Fibroblast of lung (primary cell): ENCODE data around the gene ZSCAN30. TPM values are rescaled to one million over a fixed set of nuclear protein-coding genes. Genes with fewer than 3 reads are reported as not detected.

Experiments
- DNase-seq, 2 donors: peaks; one replicate each; pipeline versions ENCODE4 v3.0.0 to v3.0.0-alpha.2; 2010; ENCODE audit warnings: low read depth in 2 of 2
- H2AFZ ChIP-seq: 2 replicates; pipeline ENCODE4 v1.5.1; 2012; ENCODE audit warnings: low read length, control low read depth, inconsistent platforms
- H3K27ac ChIP-seq: 2 replicates; pipeline ENCODE4 v1.5.1; 2011; ENCODE audit warnings: low read length, control low read depth; ENCODE audit not compliant: insufficient read depth
- H3K27me3 ChIP-seq: 2 replicates; pipeline ENCODE4 v1.5.1; 2011; ENCODE audit warnings: mild to moderate bottlenecking, low read length; ENCODE audit not compliant: control insufficient read depth, insufficient read depth
- H3K36me3 ChIP-seq: 2 replicates; pipeline ENCODE4 v1.5.1; 2011; ENCODE audit warnings: low read length; ENCODE audit not compliant: control insufficient read depth, insufficient read depth
- H3K4me1 ChIP-seq: 2 replicates; pipeline ENCODE4 v1.5.1; 2011; ENCODE audit warnings: low read length; ENCODE audit not compliant: control insufficient read depth, insufficient read depth; ENCODE audit errors: extremely low read depth
- H3K4me2 ChIP-seq: 2 replicates; pipeline ENCODE4 v1.5.1; 2011; ENCODE audit warnings: low read length, control low read depth; ENCODE audit not compliant: insufficient read depth; ENCODE audit errors: extremely low read depth
- H3K4me3 ChIP-seq, 4 experiments: fragments of 200-600 bp in 1 of 4; sonication (generic) in 1 of 4; replicated peaks in 1 of 4; 2 replicates each; pipeline ENCODE4 v1.5.1; 2011 to 2016; ENCODE audit warnings: low read length in 4 of 4, low read depth in 3 of 4, mild to moderate bottlenecking in 3 of 4, control low read depth in 2 of 4, inconsistent platforms in 1 of 4, mixed read lengths in 1 of 4; ENCODE audit not compliant: insufficient read depth in 1 of 4; ENCODE audit errors: control extremely low read depth in 1 of 4
- H3K79me2 ChIP-seq: 2 replicates; pipeline ENCODE4 v1.5.1; 2012; ENCODE audit warnings: mild to moderate bottlenecking, low read length, inconsistent platforms; ENCODE audit not compliant: control insufficient read depth, insufficient read depth
- H3K9ac ChIP-seq: 2 replicates; pipeline ENCODE4 v1.5.1; 2011; ENCODE audit warnings: mild to moderate bottlenecking, low read length, control low read depth; ENCODE audit not compliant: insufficient read depth
- H3K9me3 ChIP-seq: 2 replicates; pipeline ENCODE4 v1.5.1; 2012; ENCODE audit warnings: low read depth, low read length; ENCODE audit not compliant: control insufficient read depth, insufficient read depth
- H4K20me1 ChIP-seq: 2 replicates; pipeline ENCODE4 v1.5.1; 2011; ENCODE audit warnings: low read length; ENCODE audit not compliant: control insufficient read depth, insufficient read depth; ENCODE audit errors: extremely low read depth
- EZH2 ChIP-seq: IDR thresholded peaks from 2 replicates; pipeline ENCODE4 v1.5.1; 2012; ENCODE audit warnings: low read length, control low read depth, mild to moderate bottlenecking; ENCODE audit errors: missing control alignments
- polyA plus RNA-seq, 2 donors: library from polyadenylated mRNA; depleted of rRNA in 1 of 2; stranded (reverse) in 1 of 2; unstranded in 1 of 2; fragments of >200 nt; gene quantifications; 2 replicates each; pipeline ENCODE4 v1.2.1, GENCODE V29; 2011 to 2012; ENCODE audit warnings: missing spikeins in 1 of 2
- total RNA-seq: library from RNA; depleted of rRNA; stranded (reverse); fragments of >200 nt; gene quantifications from 2 replicates; pipeline ENCODE4 v1.2.1, GENCODE V29; 2014
- TF ChIP-seq, protein P1 (sequence below), 2 donors: IDR thresholded peaks in 1 of 2; conservative IDR thresholded peaks in 1 of 2; 1 replicate in 1 of 2; 2 replicates in 1 of 2; pipeline ENCODE4 v1.5.1; 2011 to 2012; ENCODE audit warnings: low read length in 2 of 2, control low read depth in 1 of 2, inconsistent platforms in 1 of 2, low read depth in 1 of 2, mild to moderate bottlenecking in 1 of 2

ZSCAN30 gene
- total and polyA plus RNA-seq, 2 donors (not counting 1 experiment from before 2014, with no cell fraction given), result 12.9 to 29.2 TPM

DNA sequence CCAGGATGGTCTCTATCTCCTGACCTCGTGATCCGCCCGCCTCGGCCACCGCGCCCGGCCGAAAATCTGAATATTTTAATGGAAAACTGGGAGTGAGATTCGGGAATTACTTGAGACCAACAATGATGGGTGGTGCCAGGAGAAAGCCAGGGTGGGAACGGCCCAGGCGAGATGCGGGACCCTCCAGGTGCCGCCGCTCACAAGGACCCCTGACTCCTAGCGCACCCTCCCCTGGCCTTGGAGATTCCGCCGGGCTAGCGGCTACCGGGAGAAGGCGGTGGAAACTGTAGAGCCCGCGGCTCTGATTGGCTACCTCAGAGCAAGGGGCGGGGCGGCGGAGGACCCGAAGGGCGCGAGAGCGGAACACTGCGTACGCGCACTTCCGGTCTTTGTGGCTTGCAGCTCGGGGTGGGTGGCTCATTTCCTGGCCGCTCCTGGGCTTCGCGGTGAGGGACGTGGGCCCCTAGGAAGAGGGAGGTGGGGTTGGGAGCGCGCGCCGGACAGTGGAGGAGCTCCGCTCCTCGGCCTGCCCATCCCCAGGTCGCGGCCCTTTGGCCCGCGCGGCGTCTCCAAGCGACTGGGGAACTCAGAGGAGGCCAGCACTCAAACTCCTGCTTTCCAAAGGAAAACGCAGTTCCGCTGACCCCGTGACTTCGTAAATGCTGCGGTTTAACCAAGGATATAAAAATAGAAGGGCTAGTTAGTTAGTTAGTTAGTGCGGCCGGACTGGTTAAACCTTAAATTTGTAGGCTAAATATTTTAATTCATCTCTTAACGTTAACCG lies 49.2 kb downstream of the ZSCAN30 start, which contains the start of gene ZNF397:
ZNF397 (plus strand) TSS at position 371 of the 784 bp plus-strand sequence. CDS start 1,437 bp downstream, outside the sequence.
- peak within 1 kb of the TSS; percentile 94 for H3K4me2 ChIP-seq

DNA sequence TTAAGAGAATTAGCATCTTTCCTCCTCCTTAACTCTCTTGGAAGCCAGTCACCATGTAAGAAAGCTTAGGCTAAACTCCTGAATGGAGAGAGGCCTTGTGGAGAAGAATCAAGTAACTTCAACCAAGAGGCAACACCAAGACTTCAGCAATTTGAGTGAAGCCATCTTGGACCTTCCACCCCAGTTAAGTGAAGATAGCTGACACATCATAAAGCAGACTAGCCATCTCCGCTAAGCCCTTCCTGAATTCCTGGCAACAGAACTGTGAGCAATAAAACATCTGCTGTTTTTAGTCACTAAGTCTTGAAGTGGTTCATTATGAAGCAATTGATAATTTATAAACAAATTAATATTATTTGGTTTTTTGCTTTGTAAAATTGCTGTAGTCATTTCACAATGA lies 50.7 kb downstream of the ZSCAN30 start:
- H3K4me1 ChIP-seq, result no peaks in the 10 kb centered on the region

More for the DNA sequence above, 49.2 kb downstream of the ZSCAN30 start, which contains the start of gene ZNF397:
- Histone ChIP-seq H3K9me3 (peaks cover 2% of the 10 kb centered on the region), H3K79me2 (peaks cover 5% of the 10 kb centered on the region), H3K27me3 (no peaks in the 10 kb centered on the region), H3K9ac (peak within 1 kb of the TSS; percentile 92), H3K4me3 (peak within 1 kb of the TSS; percentile 47 to 80 (median 64)), H3K36me3 (peaks cover 10% of the 10 kb centered on the region), H2AFZ (peak within 1 kb of the TSS; percentile 98), H3K4me1 (no peaks in the 10 kb centered on the region), H3K27ac (peak within 1 kb of the TSS; percentile 91), H4K20me1 (no peaks in the 10 kb centered on the region)
- no peak for TF ChIP-seq EZH2
- TF ChIP-seq, protein P1, sequence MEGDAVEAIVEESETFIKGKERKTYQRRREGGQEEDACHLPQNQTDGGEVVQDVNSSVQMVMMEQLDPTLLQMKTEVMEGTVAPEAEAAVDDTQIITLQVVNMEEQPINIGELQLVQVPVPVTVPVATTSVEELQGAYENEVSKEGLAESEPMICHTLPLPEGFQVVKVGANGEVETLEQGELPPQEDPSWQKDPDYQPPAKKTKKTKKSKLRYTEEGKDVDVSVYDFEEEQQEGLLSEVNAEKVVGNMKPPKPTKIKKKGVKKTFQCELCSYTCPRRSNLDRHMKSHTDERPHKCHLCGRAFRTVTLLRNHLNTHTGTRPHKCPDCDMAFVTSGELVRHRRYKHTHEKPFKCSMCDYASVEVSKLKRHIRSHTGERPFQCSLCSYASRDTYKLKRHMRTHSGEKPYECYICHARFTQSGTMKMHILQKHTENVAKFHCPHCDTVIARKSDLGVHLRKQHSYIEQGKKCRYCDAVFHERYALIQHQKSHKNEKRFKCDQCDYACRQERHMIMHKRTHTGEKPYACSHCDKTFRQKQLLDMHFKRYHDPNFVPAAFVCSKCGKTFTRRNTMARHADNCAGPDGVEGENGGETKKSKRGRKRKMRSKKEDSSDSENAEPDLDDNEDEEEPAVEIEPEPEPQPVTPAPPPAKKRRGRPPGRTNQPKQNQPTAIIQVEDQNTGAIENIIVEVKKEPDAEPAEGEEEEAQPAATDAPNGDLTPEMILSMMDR (conservative IDR thresholded peaks at IDR 0.05 in 1 of 2, IDR thresholded peaks at IDR 0.05 in 1 of 2; ENCODE audit: low read depth in 1 of 2, low read length in 2 of 2), result no peak
- DNase-seq, result peak; percentile 96 to 97

More for the DNA sequence above, 50.7 kb downstream of the ZSCAN30 start:
- Histone ChIP-seq H3K79me2 (peaks cover 5% of the 10 kb centered on the region), H2AFZ (peak overlapping the region; percentile 42), H3K27ac (no peak overlapping the region), H3K36me3 (peaks cover 10% of the 10 kb centered on the region), H3K27me3 (no peaks in the 10 kb centered on the region), H3K9ac (no peak overlapping the region), H3K4me2 (no peak overlapping the region), H3K9me3 (no peaks in the 10 kb centered on the region), H4K20me1 (no peaks in the 10 kb centered on the region), H3K4me3 (no peak overlapping the region)
- DNase-seq, result no peak
- TF ChIP-seq, protein P1 (conservative IDR thresholded peaks at IDR 0.05 in 1 of 2, IDR thresholded peaks at IDR 0.05 in 1 of 2; ENCODE audit: low read depth in 1 of 2, low read length in 2 of 2), result no peak
- TF ChIP-seq EZH2, result no peak
